ENCODE results near the gene PLA2G5.

The PLA2G5 gene

DNA sequence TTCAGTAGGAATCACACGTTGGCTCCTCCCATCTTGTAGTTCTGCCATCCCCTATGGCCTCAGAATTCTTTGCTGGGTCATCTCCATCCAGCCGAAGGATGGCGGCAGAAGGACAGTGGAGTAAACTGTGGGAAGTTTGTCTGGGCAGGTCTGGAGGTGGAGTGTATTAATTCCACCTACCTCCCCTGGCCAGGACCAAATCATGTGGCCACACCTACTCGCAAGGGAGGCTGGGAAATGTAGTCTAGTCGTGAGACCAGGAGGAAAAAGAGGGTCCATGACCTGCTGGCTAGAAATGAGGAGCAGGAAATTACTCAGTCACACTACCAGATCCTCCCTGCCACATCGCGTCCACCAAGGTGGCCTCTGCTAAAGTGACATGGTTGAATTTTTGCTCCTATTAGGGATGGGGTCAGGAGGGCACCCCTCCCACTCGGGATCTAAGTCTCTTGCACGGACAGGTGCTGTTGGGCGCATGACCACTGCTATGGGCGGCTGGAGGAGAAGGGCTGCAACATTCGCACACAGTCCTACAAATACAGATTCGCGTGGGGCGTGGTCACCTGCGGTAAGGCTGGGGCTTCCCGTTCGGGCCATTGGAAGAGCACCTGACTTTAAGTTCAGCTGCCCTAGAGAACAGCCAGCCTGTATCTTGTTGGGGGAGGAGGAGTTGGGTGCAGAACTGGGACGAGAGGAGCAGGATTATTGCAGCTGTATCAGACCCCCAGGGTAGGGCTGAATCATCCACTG is 19.5 kb downstream of the PLA2G5 start:
- DNase-seq (ENCODE audit: low read depth in 2 of 3, low spot score in 2 of 3) = no peak

DNA sequence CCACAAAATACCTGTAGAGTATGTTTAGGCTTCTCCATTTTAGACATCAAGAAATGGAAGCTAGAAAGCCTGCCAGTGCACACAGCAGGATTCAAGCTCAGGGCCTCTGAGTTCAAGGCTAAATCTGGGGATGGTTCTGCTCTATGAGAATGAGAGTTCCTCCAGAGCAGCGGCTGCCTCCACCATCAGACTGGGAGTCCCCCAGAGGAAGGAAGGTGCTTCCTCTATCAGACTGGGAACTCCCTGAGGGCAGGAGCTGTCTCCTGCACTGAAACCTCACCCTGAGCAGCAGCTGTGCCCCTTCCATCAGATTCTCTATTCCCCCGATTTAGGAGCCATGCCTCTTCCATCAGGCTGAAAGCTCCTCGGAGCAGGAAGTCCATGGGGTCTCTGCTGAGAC is 20.1 kb downstream of the PLA2G5 start:
- DNase-seq (ENCODE audit: low read depth in 2 of 3, low spot score in 2 of 3) = no peak

DNA sequence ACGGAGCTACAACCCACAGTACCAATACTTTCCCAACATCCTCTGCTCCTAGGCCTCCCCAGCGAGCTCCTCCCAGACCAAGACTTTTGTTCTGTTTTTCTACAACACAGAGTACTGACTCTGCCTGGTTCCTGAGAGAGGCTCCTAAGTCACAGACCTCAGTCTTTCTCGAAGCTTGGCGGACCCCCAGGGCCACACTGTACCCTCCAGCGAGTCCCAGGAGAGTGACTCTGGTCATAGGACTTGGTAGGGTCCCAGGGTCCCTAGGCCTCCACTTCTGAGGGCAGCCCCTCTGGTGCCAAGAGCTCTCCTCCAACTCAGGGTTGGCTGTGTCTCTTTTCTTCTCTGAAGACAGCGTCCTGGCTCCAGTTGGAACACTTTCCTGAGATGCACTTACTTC is 20.6 kb downstream of the PLA2G5 start:
- no peak for DNase-seq (ENCODE audit: low read depth in 2 of 3, low spot score in 2 of 3)

DNA sequence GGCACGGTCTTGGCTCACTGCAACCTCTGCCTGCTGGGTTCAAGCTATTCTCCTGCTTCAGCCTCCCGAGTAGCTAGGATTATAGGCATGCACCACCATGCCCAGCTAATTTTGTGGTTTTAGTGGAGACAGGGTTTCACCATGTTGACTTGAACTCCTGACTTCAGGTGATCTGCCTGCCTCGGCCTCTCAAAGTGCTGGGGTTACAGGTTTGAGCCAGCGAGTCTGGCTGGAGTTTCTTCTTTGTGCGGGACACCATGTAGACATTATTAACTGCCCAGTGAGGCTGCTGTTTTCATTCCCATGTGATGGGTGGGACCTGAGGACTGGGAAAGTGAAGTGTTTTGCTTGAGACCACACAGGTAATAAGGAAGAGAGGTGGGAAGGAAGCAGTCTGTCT is 23.3 kb downstream of the PLA2G5 start:
- no peak for DNase-seq (ENCODE audit: low read depth in 2 of 3, low spot score in 2 of 3)

DNA sequence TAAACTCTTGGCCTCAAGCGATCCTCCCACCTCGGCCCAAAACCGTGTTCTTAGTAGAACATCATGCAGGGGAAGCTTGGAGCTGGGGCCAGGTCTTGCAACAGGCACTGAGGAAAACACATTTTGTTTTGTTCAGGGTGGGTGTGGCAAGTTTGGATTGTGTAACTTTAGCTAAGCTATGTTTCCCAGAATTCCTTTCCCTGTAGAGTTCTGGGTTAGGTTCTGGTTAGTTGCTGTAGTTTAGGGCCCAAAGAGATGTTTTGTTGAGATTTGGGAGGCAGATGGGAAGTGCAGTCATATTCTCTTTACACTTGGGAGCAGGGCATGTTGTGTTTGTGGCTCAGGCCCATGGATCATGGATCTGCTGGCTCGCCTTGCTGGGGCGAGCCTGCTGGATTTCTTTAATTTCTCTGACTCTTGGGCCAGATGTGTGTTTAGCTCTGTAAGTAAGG is 24.0 kb downstream of the PLA2G5 start:
- no peak for DNase-seq (ENCODE audit: low read depth in 2 of 3, low spot score in 2 of 3)

GRCh38 chr1:20095564-20096434 is 25.8 kb downstream of the PLA2G5 start:
- no peak for DNase-seq (ENCODE audit: low read depth in 2 of 3, low spot score in 2 of 3)

GRCh38 chr1:20096840-20097447 is 26.9 kb downstream of the PLA2G5 start:
- no peak for DNase-seq (ENCODE audit: low read depth in 2 of 3, low spot score in 2 of 3)

- DNase-seq (ENCODE audit: low read depth in 2 of 3, low spot score in 2 of 3) = no peak
Observed at GRCh38 chr1:20099533-20099932, 29.5 kb downstream of the PLA2G5 start.

- DNase-seq (ENCODE audit: low read depth in 2 of 3, low spot score in 2 of 3) = peak in 2 of 3 experiments; percentile 4 to 6
Observed at GRCh38 chr1:20100632-20101355, 30.8 kb downstream of the PLA2G5 start.

- no peak for DNase-seq (ENCODE audit: low read depth in 2 of 3, low spot score in 2 of 3)
Observed at GRCh38 chr1:20102875-20103274, 32.9 kb downstream of the PLA2G5 start.

DNA sequence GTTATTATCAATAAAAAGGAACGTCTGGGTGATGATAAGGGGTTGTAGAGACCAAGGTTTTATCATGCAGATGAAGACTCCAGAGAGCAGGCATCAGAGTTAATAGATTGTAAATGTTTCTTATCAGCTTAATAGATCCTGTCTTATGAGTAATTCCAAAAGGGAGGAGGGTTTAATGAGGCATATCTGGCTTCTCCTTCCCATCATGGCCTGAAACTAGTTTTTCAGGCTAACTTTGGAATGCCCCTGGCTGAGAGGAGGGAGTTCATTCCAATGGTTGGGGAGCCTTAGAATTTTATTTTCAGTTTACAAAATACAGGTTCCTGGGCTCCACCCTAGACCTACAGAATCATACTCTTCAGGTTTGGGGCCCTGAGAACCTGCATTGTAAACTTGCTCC is 35.9 kb downstream of the PLA2G5 start:
- no peak for DNase-seq (ENCODE audit: low read depth in 2 of 3, low spot score in 2 of 3)

GRCh38 chr1:20107351-20107750 is 37.4 kb downstream of the PLA2G5 start:
- no peak for DNase-seq (ENCODE audit: low read depth in 2 of 3, low spot score in 2 of 3)

DNA sequence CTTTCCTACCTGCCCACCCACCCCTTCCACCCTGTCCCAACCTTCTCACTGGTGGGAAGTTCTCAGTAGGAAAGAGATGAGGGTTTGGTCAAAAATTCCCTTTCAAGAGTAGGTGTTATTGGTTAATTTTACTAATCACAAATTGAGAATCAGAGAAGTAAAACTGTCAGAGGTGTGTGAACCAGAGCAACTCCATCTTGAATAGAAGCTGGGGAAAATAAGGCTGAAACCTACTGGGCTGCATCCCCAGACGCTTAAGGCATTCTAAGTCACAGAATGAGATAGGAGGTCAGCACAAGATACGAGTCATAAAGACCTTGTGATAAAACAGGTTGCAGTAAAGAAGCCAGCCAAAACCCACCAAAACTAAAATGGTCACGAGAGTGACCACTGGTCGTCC is 37.8 kb downstream of the PLA2G5 start:
- no peak for DNase-seq (ENCODE audit: low read depth in 2 of 3, low spot score in 2 of 3)

DNA sequence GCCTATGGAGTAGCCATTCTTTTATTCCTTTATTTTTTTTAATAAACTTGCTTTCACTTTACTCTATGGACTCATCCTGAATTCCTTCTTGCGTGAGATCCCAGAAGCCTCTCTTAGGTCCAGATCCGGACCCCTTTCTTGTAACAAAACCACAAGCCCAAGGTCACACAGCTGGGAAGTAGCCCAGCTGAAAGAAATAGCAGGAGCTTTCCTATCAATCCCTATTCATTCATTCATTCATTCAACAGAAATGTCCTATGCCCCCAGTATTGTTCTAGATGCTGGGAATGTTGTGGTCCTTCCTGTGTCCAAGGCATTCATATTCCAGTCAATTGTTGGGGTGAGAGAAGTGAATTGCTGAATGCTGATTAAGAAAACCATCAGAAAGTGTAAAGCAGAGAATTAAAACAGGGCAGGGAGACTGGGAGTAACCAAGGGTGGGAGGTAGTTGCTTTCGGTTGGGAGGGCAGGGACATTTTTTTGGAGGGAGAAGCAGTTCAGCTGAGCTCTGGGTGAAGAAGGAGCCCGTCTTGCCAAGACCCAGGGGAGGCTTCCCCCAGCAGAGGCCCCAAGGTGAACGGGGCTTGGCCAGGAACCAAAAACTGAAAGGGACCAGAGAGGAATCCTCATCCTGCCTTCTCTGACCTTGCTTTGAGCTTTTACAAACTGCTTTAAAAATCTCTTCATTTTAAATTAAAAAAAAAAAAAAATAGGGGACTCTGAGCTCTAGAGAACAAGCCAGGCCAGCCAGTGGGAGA is 38.6 kb downstream of the PLA2G5 start:
- DNase-seq (ENCODE audit: low read depth in 2 of 3, low spot score in 2 of 3) = no peak

- DNase-seq (ENCODE audit: low read depth in 2 of 3, low spot score in 2 of 3) = no peak
Observed at GRCh38 chr1:20109223-20109856, 39.3 kb downstream of the PLA2G5 start.

GRCh38 chr1:20110679-20111078 is 40.7 kb downstream of the PLA2G5 start:
- no peak for DNase-seq (ENCODE audit: low read depth in 2 of 3, low spot score in 2 of 3)

- no peak for DNase-seq (ENCODE audit: low read depth in 2 of 3, low spot score in 2 of 3)
Observed at GRCh38 chr1:20111452-20111851, 41.5 kb downstream of the PLA2G5 start.

DNA sequence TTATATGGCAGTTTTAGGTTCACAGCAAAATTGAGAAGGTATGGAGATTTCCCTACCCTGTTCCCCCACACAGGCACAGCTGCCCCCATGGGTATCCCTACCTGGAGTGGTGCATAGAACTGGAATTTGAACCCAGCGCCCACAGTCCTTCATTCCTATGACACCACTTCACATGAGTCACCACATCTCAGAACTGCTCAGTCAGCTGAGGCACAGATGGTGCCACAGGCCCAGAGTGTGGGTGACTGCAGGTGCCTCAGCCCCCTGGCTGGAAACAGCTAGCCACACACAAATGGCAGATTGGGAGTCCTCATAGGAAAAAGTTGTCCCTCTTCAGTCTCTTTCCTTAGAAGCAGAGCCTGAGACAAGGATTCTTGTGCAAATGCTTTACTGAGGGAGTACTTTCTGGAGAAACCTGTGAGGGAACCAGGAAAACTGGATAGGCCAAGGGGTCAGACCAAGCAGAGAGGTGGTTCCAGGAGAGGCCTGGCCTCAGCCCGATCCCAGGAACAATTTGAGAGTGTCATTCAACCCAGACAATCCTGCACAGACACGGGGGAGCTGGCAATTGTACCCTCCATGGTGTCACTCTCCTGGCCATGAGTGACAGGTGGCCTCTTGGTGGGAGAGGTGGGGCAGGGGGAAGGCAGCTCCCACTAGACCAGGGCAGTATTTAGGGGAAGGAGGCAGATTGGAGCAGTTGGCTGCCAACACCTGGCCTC is 42.4 kb downstream of the PLA2G5 start:
- DNase-seq (ENCODE audit: low read depth in 2 of 3, low spot score in 2 of 3) = no peak

- DNase-seq (ENCODE audit: low read depth in 2 of 3, low spot score in 2 of 3) = no peak
Observed at GRCh38 chr1:20114021-20114648, 44.1 kb downstream of the PLA2G5 start.
